HG03103 (cell line): Measurements from ENCODE around the gene CST2.
"Not testable (repeated sequence)": the region's sequence is repeated elsewhere in the genome, so short reads cannot be mapped to it uniquely, and the experiment has no call there.

Experiments
- ATAC-seq: cut with Tn5 transposase; IDR thresholded peaks from one replicate; pipeline ENCODE4 v1.9.1; 2021; ENCODE audit warnings: low read depth; ENCODE audit not compliant: unreplicated experiment

Gene CST2

GRCh38 chr20:23826541-23827021 is at the start of gene CST2:
TSS of gene CST2 (minus strand) at chr20:23826729. CDS start at chr20:23826660, 69 bp downstream.
- ATAC-seq: no peak

- ATAC-seq: no peak
These were observed 49.2 kb upstream of the CST2 start for GRCh38 chr20:23875606-23876237.

- no peak for ATAC-seq
These were observed 48.2 kb upstream of the CST2 start for GRCh38 chr20:23874747-23875146.

GRCh38 chr20:23873370-23874015 is 47.0 kb upstream of the CST2 start:
- no peak for ATAC-seq

GRCh38 chr20:23872065-23872464 is 45.5 kb upstream of the CST2 start:
- ATAC-seq: no peak

GRCh38 chr20:23870461-23870860 is 43.9 kb upstream of the CST2 start:
- ATAC-seq: no peak

- no peak for ATAC-seq
These were observed 43.0 kb upstream of the CST2 start for GRCh38 chr20:23869520-23869919.

- no peak for ATAC-seq
These were observed 41.8 kb upstream of the CST2 start for GRCh38 chr20:23868321-23868720.

GRCh38 chr20:23867152-23867776 is 40.7 kb upstream of the CST2 start:
- no peak for ATAC-seq

GRCh38 chr20:23860771-23861170 is 34.2 kb upstream of the CST2 start:
- not testable (repeated sequence) for ATAC-seq

GRCh38 chr20:23857962-23858595 is 31.6 kb upstream of the CST2 start:
- no peak for ATAC-seq

GRCh38 chr20:23856736-23857135 is 30.2 kb upstream of the CST2 start:
- ATAC-seq: no peak

- ATAC-seq: no peak
These were observed 29.7 kb upstream of the CST2 start for GRCh38 chr20:23856226-23856625.

GRCh38 chr20:23841693-23842092 is 15.2 kb upstream of the CST2 start:
- ATAC-seq: no peak

- ATAC-seq: no peak
These were observed 9.2 kb upstream of the CST2 start for GRCh38 chr20:23835716-23836115.

- ATAC-seq: no peak
These were observed 6.4 kb upstream of the CST2 start for GRCh38 chr20:23832775-23833513.

- ATAC-seq: not testable (repeated sequence)
These were observed 5.4 kb upstream of the CST2 start for GRCh38 chr20:23831961-23832360.

- ATAC-seq: no peak
These were observed 2.8 kb downstream of the CST2 start for GRCh38 chr20:23823621-23824324.

- ATAC-seq: no peak
These were observed 3.4 kb downstream of the CST2 start for GRCh38 chr20:23823111-23823510.

- no peak for ATAC-seq
These were observed 6.0 kb downstream of the CST2 start for GRCh38 chr20:23820493-23820892.
